D721Med (cell line): ENCODE data around the gene PITPNM1.

Experiments
- DNase-seq: peaks from one replicate; pipeline ENCODE4 v3.0.0; 2011; ENCODE audit warnings: low spot score; ENCODE audit not compliant: insufficient read length
- FAIRE-seq: peaks from 2 replicates; lab custom pipeline; 2011; peaks lifted over from hg19 to GRCh38; lab: Jason Lieb, UNC
- TF ChIP-seq, protein P1 (sequence below): IDR thresholded peaks from 2 replicates; pipeline ENCODE4 v1.5.1; 2012; ENCODE audit warnings: mild to moderate bottlenecking, control low read depth; ENCODE audit not compliant: insufficient read depth; ENCODE audit errors: missing control alignments

The PITPNM1 gene

DNA sequence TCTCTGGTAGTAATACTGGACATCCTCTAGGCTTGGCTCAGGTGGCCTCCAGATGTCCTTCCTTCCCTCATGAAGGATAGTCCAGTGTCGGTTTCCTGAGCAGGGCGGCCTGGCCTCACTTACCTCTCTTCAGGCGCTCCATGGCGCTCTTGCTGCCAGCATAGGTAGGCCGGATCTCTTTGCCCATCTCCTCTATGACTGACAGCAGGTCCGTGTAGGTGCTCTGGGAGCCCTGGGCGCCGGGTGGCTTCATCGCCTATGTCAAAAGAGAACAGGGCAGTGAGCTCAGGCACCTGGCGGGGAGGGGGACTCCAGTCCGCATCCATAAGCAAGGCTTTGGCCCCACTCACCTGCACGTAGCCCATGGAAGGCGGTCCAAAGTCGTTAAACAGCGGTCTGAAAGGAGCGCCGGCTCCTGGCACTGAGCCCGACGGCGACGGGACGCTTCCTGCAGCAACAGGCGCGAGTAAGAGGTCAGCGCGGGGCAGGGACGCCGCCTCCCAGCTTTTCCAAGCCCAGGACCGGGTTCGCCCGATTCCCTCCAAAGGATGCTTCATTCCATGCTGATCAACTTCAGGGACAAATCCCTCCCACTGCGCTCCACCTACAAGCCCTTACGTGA lies 2.2 kb upstream of the PITPNM1 start:
- no peak for FAIRE-seq
- peak; percentile 3 for DNase-seq
- TF ChIP-seq, protein P1, sequence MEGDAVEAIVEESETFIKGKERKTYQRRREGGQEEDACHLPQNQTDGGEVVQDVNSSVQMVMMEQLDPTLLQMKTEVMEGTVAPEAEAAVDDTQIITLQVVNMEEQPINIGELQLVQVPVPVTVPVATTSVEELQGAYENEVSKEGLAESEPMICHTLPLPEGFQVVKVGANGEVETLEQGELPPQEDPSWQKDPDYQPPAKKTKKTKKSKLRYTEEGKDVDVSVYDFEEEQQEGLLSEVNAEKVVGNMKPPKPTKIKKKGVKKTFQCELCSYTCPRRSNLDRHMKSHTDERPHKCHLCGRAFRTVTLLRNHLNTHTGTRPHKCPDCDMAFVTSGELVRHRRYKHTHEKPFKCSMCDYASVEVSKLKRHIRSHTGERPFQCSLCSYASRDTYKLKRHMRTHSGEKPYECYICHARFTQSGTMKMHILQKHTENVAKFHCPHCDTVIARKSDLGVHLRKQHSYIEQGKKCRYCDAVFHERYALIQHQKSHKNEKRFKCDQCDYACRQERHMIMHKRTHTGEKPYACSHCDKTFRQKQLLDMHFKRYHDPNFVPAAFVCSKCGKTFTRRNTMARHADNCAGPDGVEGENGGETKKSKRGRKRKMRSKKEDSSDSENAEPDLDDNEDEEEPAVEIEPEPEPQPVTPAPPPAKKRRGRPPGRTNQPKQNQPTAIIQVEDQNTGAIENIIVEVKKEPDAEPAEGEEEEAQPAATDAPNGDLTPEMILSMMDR = no peak

DNA sequence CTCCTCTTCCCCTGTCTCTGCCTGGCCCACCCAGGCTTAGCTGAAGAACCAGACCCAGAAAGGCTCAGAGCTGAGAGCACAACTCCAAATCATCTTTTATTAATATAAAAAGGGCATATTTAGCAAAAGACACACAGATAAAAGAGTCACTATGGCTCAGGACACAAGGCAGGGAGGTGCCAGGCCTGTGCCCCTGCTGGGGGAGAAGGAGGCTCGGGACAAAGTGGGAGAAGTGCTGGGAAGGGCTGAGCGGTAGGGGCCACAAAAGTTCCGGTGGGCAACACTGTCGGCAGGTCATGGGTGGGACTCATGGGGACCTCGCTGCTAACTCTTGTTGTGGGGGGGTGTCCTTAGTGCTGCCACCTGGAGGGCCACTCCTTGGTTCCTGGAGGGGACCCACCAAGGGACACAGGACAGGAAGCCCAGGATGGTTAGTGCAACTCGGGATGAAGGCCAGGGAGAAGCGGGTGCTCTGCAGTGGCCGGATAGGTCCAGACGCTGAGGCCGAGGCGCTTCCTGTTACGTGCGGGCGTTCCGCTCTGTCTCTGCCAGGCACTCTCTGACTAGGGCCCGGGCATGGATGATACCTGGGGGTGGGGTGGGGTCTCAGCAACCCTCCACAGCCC lies 1.4 kb upstream of the PITPNM1 start:
- DNase-seq = no peak
- FAIRE-seq = no peak
- TF ChIP-seq, protein P1 = no peak

DNA sequence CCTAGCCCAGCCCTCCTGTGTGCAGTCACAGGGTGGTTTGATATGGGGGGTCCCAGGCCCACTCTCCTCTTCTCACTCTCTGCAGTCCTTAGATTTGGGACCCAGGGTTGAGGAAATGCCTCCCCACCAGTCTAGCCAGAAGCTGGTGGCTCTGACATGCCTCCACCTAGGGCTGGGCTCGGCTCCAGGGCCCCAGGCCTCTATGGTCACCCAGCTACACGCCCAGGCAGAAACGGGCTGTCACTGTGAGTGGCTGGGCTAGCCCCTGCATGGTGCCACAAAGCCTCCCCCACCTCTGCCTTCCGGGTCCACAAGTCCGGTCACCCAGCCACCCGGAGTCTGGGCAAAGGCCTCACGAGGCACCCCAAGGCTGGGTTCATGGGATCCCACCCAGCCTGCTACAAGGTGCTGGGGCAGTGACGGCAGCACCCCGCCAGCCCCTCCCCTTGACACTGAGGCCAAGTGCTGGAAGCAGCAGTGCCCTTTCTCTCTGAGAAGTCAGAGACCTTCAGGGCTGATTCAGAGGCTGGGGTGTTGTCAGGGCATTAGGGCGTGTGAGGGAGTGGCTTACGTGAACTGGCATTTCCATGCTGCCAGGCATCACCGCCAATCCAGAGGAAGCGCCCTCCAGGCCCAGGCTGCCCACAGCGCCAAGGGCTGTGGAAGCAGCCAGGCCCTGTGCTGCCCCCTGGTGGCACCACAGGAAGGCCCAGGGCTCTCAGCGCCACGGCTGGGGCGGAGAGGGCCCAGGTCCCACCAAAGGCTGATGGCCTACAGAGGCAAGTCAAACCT lies 638 bp upstream of the PITPNM1 start:
- no peak for DNase-seq
- FAIRE-seq = no peak
- TF ChIP-seq, protein P1 = peak; percentile 75

DNA sequence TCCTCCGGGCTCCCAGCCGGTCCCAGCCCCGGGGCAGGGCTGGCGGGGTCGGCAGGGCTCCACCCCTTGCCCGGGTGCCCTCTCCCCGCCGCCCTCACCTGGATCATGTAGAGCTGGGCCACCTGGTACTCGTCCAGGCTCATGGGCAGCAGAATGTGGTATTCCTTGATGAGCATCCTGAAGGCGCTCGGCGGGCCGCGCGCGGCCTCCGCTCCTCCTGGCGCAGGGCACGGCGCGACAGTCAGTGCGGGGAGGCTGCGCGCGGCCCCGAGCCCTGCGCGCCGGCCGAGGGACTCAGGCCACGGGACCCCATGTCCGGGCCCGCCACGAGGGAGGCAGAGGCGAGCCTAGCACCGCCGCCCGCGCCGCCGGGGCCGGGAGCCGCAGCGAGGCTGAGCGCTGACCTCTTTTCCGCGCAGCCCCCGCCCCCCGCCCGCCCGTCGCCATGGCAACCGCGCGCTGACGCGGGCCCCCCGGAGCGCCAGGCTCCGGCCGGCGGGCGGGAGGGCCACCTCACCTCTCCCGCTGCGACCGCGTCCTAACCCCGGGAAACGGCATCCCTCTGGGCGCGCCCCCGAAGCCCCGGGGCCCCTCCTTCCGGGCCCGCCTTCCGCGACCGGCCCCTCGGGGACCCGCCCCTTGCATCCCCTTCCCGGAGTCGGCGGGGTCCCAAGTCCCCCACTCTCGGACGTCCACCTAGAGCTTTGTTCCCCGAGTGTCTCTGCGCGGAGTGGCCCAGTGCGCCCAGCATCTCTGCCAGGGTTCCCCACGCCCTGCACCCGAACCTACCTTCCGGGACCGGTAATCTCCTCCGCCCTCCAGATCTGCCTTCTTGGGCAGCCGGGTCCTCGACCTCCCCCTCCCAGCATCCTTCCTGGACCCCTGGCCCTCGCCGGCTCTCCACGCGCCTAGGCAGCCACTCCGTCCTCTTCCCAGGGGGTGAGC lies 886 bp downstream of the PITPNM1 start:
- TF ChIP-seq, protein P1 = no peak
- DNase-seq = peak; percentile 45
- no peak for FAIRE-seq

DNA sequence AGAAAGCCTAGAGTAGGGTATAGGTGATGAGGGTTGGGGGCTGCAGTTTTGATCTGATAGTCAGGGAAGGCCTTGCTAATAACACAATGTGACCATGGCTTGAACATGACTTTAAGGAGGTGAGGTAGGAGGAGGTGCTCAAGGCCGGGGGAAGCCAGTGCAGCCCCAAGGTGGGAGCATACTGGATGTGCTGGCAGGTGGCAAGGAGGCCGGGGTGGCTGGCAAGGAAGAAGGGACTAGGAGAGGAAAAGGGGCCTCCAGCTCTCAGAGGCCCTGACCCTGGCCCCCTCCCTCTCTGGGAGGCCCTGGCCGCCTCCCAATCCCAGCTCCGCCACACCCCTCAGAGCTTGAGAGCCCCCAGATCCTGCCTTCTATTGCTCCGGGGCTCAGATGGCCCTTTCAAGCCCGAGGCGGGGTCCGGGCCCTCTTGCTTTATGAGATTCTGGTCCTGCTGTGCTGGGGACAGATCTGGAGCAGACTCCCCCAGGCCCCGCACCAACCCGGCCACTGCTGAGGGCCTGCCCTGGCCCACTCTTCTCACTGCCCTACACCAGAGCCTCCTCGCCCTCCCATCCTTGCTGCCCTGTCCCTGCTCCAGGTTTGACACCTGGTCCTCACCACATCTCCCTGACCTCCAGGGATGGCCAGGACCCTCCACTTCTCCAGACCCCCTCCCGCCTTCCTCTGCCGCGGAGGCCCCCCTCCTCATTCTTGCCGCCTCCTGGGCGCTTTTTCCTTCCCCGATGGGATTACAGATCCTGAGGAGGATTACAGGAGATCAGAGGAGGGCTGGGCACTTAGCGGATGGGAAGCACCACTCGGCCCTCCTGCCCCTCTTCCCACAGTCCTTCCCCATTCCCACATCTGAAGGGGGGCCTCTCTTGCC lies 1.8 kb downstream of the PITPNM1 start:
- no peak for FAIRE-seq
- DNase-seq = peak; percentile 93
- TF ChIP-seq, protein P1 = no peak
